K562 (cell line): Measurements from ENCODE around the gene HRH3. TPM values are rescaled to one million over a fixed set of nuclear protein-coding genes. Genes with fewer than 3 reads are reported as not detected.

Experiments used
- DPF2 ChIP-seq: fragments of 450-650 bp; IDR thresholded peaks from 2 replicates; pipeline ENCODE4 v1.6.1; 2016
- HINFP ChIP-seq: fragments of 450-650 bp; conservative IDR thresholded peaks from 2 replicates; pipeline ENCODE4 v1.6.1; 2016; ENCODE audit warnings: missing genetic modification characterization, low read depth, mild to moderate bottlenecking, control low read depth, missing compliant biosample characterization
- KDM2B ChIP-seq: fragments of 250-450 bp; sonication (Bioruptor Pico); IDR thresholded peaks from 2 replicates; pipeline ENCODE4 v1.8.0; 2021; ENCODE audit warnings: mild to moderate bottlenecking, moderate library complexity
- MAFF ChIP-seq: IDR thresholded peaks from 2 replicates; pipeline ENCODE4 v1.6.1; 2012; ENCODE audit warnings: low read length, improper control_type of control experiment
- NR4A1 ChIP-seq, 2 experiments: fragments of 250-450 bp in 1 of 2; fragments of 450-650 bp in 1 of 2; sonication (Bioruptor Pico) in 1 of 2; IDR thresholded peaks; 2 replicates each; pipeline versions ENCODE4 v1.4.0 to v1.6.1; 2016 to 2020; ENCODE audit warnings: mild to moderate bottlenecking in 2 of 2, missing compliant biosample characterization in 1 of 2, missing genetic modification characterization in 1 of 2, moderate library complexity in 1 of 2
- POLR2G ChIP-seq: fragments of 200-400 bp; formaldehyde crosslinking; IDR thresholded peaks from 2 replicates; pipeline ENCODE4 v1.6.1; 2017; ENCODE audit warnings: low read depth, mild to moderate bottlenecking, antibody characterized with exemption, low read length, moderate library complexity
- POLR3A ChIP-seq: IDR thresholded peaks from 2 replicates; pipeline ENCODE4 v1.6.1; 2011; ENCODE audit warnings: borderline replicate concordance, mild to moderate bottlenecking, moderate library complexity; ENCODE audit not compliant: insufficient read length, insufficient read depth; ENCODE audit errors: extremely low read depth
- RBBP5 ChIP-seq: fragments of 200-600 bp; sonication (generic); IDR thresholded peaks from 2 replicates; pipeline ENCODE4 v1.6.1; 2012; ENCODE audit warnings: borderline replicate concordance, mild to moderate bottlenecking, low read length, control low read depth, inconsistent platforms; ENCODE audit not compliant: insufficient read depth, poor library complexity, severe bottlenecking
- RHOXF2B ChIP-seq: fragments of 250-450 bp; sonication (Bioruptor Pico); conservative IDR thresholded peaks from 2 replicates; pipeline ENCODE4 v1.5.1; 2021
- SMAD1 ChIP-seq: fragments of 150-350 bp; IDR thresholded peaks from 2 replicates; pipeline ENCODE4 v1.6.1; 2014; ENCODE audit warnings: low read length, low read depth; ENCODE audit not compliant: partially characterized antibody
- SMARCC2 ChIP-seq: fragments of 450-650 bp; IDR thresholded peaks from 2 replicates; pipeline ENCODE4 v1.6.1; 2017; ENCODE audit warnings: antibody characterized with exemption, moderate library complexity, mild to moderate bottlenecking, low read depth
- TARDBP ChIP-seq: fragments of 450-650 bp; IDR thresholded peaks from 2 replicates; pipeline ENCODE4 v1.6.1; 2016
- XRCC3 ChIP-seq: fragments of 450-650 bp; IDR thresholded peaks from 2 replicates; pipeline ENCODE4 v1.6.1; 2017; ENCODE audit warnings: mild to moderate bottlenecking, moderate library complexity
- ZBTB40 ChIP-seq, 2 experiments: fragments of 450-650 bp in 1 of 2; sonication (generic) in 1 of 2; formaldehyde crosslinking in 1 of 2; IDR thresholded peaks; 2 replicates each; pipeline versions ENCODE4 v1.7.1 to v1.9.0; 2016 to 2022; ENCODE audit warnings: inconsistent platforms in 1 of 2, mild to moderate bottlenecking in 1 of 2, missing genetic modification reagents in 1 of 2
- ZNF57 ChIP-seq: fragments of 450-650 bp; formaldehyde crosslinking; IDR thresholded peaks from 2 replicates; pipeline ENCODE4 v1.4.0; 2020; ENCODE audit warnings: mild to moderate bottlenecking, moderate library complexity
- ZNF778 ChIP-seq: fragments of 450-650 bp; formaldehyde crosslinking; IDR thresholded peaks from 2 replicates; pipeline ENCODE4 v1.4.0; 2020; ENCODE audit warnings: mild to moderate bottlenecking, moderate library complexity
- polyA plus RNA-seq, 8 experiments: library from polyadenylated mRNA; depleted of rRNA in 4 of 8; stranded (reverse) in 5 of 8; unstranded in 3 of 8; fragments of >200 nt; fragmentation: Nextera tagmentation in 2 of 8; fragmentation: Illumina TruSeq in 1 of 8; extraction: Ambion mirVana in 2 of 8; extraction: Trizol in 1 of 8; gene quantifications; 2 replicates each; pipeline versions ENCODE4 v1.2.1 to v1.2.3, GENCODE V29; 2011 to 2014; ENCODE audit warnings: inconsistent platforms in 1 of 8, missing spikeins in 1 of 8
- total RNA-seq, 7 experiments: library from RNA; depleted of rRNA in 6 of 7; stranded (reverse); fragments of >200 nt in 6 of 7; fragmentation: Illumina TruSeq in 2 of 7; extraction: Trizol in 2 of 7; gene quantifications; 2 replicates each; pipeline versions ENCODE4 v1.2.1 to v1.2.3, GENCODE V29; 2011 to 2021; ENCODE audit warnings: low replicate concordance in 1 of 7

HRH3 gene
- total and polyA plus RNA-seq, 9 of the 15 experiments (the other 6 are each of a cell fraction or from before 2014, with no cell fraction given) = not detected

GRCh38 chr20:62182469-62183425 is 37.3 kb downstream of the HRH3 start, which contains the start of gene MTG2 (continued):
- TF ChIP-seq XRCC3 (no peak), POLR3A (no peak), TARDBP (peak; percentile 76; the same call in 1 of the 2 replicates), ZNF778 (CRISPR knock-in tag) (no peak), POLR2G (peak; percentile 100), ZBTB40 (IDR thresholded peaks at IDR 0.05) (peak; percentile 99), ZBTB40 (CRISPR knock-in tag; IDR thresholded peaks at IDR 0.05) (no peak), NR4A1 (CRISPR knock-in tag; IDR thresholded peaks at IDR 0.05) (no peak), NR4A1 (tag; IDR thresholded peaks at IDR 0.05) (no peak), ZNF57 (CRISPR knock-in tag) (peak; percentile 32; the same call in 1 of the 2 replicates), RHOXF2B (CRISPR knock-in tag) (no peak), MAFF (no peak), SMARCC2 (no peak), HINFP (tag) (peak; percentile 91), SMAD1 (no peak), RBBP5 (peak; percentile 97), KDM2B (CRISPR knock-in tag) (no peak), DPF2 (0 out of 2 replicates have a peak, but pooled peaks have one; percentile 12)
